ENCODE results near the gene KHDC1.
"Not testable (repeated sequence)": the region's sequence is repeated elsewhere in the genome, so short reads cannot be mapped to it uniquely, and the experiment has no call there.

KHDC1 gene

GRCh38 chr6:73252703-73253102 lies 10.3 kb downstream of the KHDC1 start:
- in situ Hi-C loops (cut with MboI; ENCODE audit: low sequenced_read_pairs): no loop called here

GRCh38 chr6:73250016-73250415 lies 13.0 kb downstream of the KHDC1 start:
- in situ Hi-C loops (cut with MboI; ENCODE audit: low sequenced_read_pairs): no loop called here

- in situ Hi-C loops (cut with MboI; ENCODE audit: low sequenced_read_pairs): no loop called here
Measured at GRCh38 chr6:73248192-73248903, 14.6 kb downstream of the KHDC1 start.

- in situ Hi-C loops (cut with MboI; ENCODE audit: low sequenced_read_pairs): no loop called here
Measured at GRCh38 chr6:73242001-73242400, 21.0 kb downstream of the KHDC1 start.

GRCh38 chr6:73240730-73241129 lies 22.3 kb downstream of the KHDC1 start:
- in situ Hi-C loops (cut with MboI; ENCODE audit: low sequenced_read_pairs): no loop called here

- in situ Hi-C loops (cut with MboI; ENCODE audit: low sequenced_read_pairs): no loop called here
Measured at GRCh38 chr6:73236144-73236750, 26.7 kb downstream of the KHDC1 start.

GRCh38 chr6:73234733-73235132 lies 28.3 kb downstream of the KHDC1 start:
- in situ Hi-C loops (cut with MboI; ENCODE audit: low sequenced_read_pairs): no loop called here

- in situ Hi-C loops (cut with MboI; ENCODE audit: low sequenced_read_pairs): not testable (repeated sequence)
Measured at GRCh38 chr6:73233971-73234370, 29.0 kb downstream of the KHDC1 start.

- in situ Hi-C loops (cut with MboI; ENCODE audit: low sequenced_read_pairs): no loop called here
Measured at GRCh38 chr6:73233048-73233447, 29.9 kb downstream of the KHDC1 start.

- in situ Hi-C loops (cut with MboI; ENCODE audit: low sequenced_read_pairs): no loop called here
Measured at GRCh38 chr6:73231986-73232391, 31.0 kb downstream of the KHDC1 start.

- in situ Hi-C loops (cut with MboI; ENCODE audit: low sequenced_read_pairs): no loop called here
Measured at GRCh38 chr6:73227606-73228255, 35.3 kb downstream of the KHDC1 start.

GRCh38 chr6:73225396-73225795 lies 37.6 kb downstream of the KHDC1 start, which contains the start of gene KHDC1L:
Gene KHDC1L, minus strand, starts transcription at chr6:73225496. Its CDS starts 88 bp downstream, at chr6:73225408.
- in situ Hi-C loops (cut with MboI; ENCODE audit: low sequenced_read_pairs): no loop called here

- in situ Hi-C loops (cut with MboI; ENCODE audit: low sequenced_read_pairs): no loop called here
Measured at GRCh38 chr6:73216859-73217258, 46.1 kb downstream of the KHDC1 start.

GRCh38 chr6:73209117-73209516 lies 53.9 kb downstream of the KHDC1 start:
- in situ Hi-C loops (cut with MboI; ENCODE audit: low sequenced_read_pairs): no loop called here

- in situ Hi-C loops (cut with MboI; ENCODE audit: low sequenced_read_pairs): no loop called here
Measured at GRCh38 chr6:73207221-73207837, 55.7 kb downstream of the KHDC1 start.

- in situ Hi-C loops (cut with MboI; ENCODE audit: low sequenced_read_pairs): no loop called here
Measured at GRCh38 chr6:73204252-73204651, 58.7 kb downstream of the KHDC1 start.

- in situ Hi-C loops (cut with MboI; ENCODE audit: low sequenced_read_pairs): no loop called here
Measured at GRCh38 chr6:73203098-73203497, 59.9 kb downstream of the KHDC1 start.

GRCh38 chr6:73200735-73201134 lies 62.3 kb downstream of the KHDC1 start:
- in situ Hi-C loops (cut with MboI; ENCODE audit: low sequenced_read_pairs): no loop called here

- in situ Hi-C loops (cut with MboI; ENCODE audit: low sequenced_read_pairs): no loop called here
Measured at GRCh38 chr6:73200247-73200646, 62.7 kb downstream of the KHDC1 start.

GRCh38 chr6:73194744-73195143 lies 68.3 kb downstream of the KHDC1 start:
- in situ Hi-C loops (cut with MboI; ENCODE audit: low sequenced_read_pairs): loop anchor here (25.0 kb wide), 1 partner anchor 782 kb away; no protein-coding TSS in a partner anchor

GRCh38 chr6:73193302-73193701 lies 69.7 kb downstream of the KHDC1 start:
- in situ Hi-C loops (cut with MboI; ENCODE audit: low sequenced_read_pairs): loop anchor here (25.0 kb wide), 1 partner anchor 781 kb away; no protein-coding TSS in a partner anchor
